IPS DF 6.9 (cell line): Measurements from ENCODE around the gene SHISA9.

Source experiments
- DNase-seq: peaks from one replicate; pipeline ENCODE4 v3.0.0-alpha.2; 2013; ENCODE audit warnings: low read depth, low spot score
- H3K27ac ChIP-seq: one replicate; pipeline ENCODE4 v1.5.1; 2013; ENCODE audit warnings: low read length, control low read depth
- H3K27me3 ChIP-seq: 2 replicates; pipeline ENCODE4 v1.6.1; 2013; ENCODE audit warnings: mild to moderate bottlenecking, low read length; ENCODE audit not compliant: control insufficient read depth, insufficient read depth
- H3K36me3 ChIP-seq: 2 replicates; pipeline ENCODE4 v1.6.1; 2013; ENCODE audit warnings: low read length; ENCODE audit not compliant: control insufficient read depth, insufficient read depth
- H3K4me1 ChIP-seq: 2 replicates; pipeline ENCODE4 v1.6.1; 2013; ENCODE audit warnings: low read length; ENCODE audit not compliant: control insufficient read depth, insufficient read depth
- H3K4me3 ChIP-seq: 2 replicates; pipeline ENCODE4 v1.5.1; 2013; ENCODE audit warnings: mild to moderate bottlenecking, low read length
- H3K9me3 ChIP-seq: 2 replicates; pipeline ENCODE4 v1.6.1; 2013; ENCODE audit warnings: low read length, inconsistent platforms; ENCODE audit not compliant: control insufficient read depth, insufficient read depth
- WGBS: extraction: QIAGEN DNeasy Blood & Tissue Kit; methylation state at CpG from one replicate; pipeline ENCODE4 v1.1.7; 2013; ENCODE audit warnings: mixed read lengths, missing lambda C conversion rate; ENCODE audit not compliant: insufficient read length, insufficient coverage; 5-methylcytosine and 5-hydroxymethylcytosine counted together

The SHISA9 gene

DNA sequence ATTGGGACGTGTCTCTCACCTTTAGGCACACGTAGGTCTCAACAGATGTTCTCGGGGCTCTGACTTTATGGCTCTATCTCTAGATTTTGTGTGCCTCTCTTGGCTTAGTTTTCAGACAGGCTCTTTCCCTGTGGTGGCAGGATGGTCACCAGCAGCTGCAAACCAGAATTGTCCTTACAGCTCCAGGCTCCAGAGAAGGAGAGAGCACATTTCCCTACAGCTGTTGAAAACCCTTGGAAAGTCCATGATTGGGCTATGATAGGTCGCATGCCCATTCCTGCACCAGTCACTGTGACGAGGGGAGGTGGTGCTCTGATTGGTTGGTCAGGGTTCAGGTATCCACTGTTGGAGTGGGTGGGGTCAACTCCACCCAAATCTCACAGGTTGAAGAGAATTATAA, 41.5 kb downstream of the SHISA9 start:
- Histone ChIP-seq H3K27ac (no peak overlapping the region), H3K4me3 (no peak overlapping the region), H3K36me3 (no peaks in the 10 kb centered on the region), H3K27me3 (no peaks in the 10 kb centered on the region), H3K4me1 (peaks cover 4% of the 10 kb centered on the region), H3K9me3 (no peaks in the 10 kb centered on the region)
- WGBS: no CpG with 5 or more reads among the region's 5 CpGs
- DNase-seq: no peak

DNA sequence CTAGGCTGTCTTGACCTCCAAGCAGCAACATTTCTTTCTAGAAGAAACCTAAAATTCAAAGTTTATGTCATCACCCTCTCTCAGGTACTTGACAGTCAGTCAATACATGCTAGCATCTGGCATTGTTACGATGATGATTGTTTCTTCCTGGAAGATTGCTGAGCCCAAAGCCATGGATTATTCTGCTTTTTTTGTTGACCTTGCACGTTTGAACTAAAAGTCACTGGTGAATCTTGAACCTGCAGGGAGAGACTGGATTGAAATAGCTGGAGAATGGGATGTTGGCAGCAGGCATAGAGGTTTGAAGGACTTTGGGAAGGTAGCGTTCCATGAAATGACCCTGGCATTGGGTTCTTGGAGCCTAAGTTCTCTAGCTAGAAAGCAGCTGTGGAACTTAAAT, 42.9 kb downstream of the SHISA9 start:
- no CpG with 5 or more reads among the region's 3 CpGs for WGBS
- Histone ChIP-seq H3K4me3 (no peak overlapping the region), H3K27ac (no peak overlapping the region), H3K4me1 (peaks cover 4% of the 10 kb centered on the region), H3K36me3 (no peaks in the 10 kb centered on the region), H3K9me3 (no peaks in the 10 kb centered on the region), H3K27me3 (no peaks in the 10 kb centered on the region)
- DNase-seq: no peak

- no peaks in the 10 kb centered on the region for H3K9me3 ChIP-seq
- H3K36me3 ChIP-seq: no peaks in the 10 kb centered on the region
- no peak overlapping the region for H3K4me3 ChIP-seq
- H3K27ac ChIP-seq: no peak overlapping the region
- H3K27me3 ChIP-seq: no peaks in the 10 kb centered on the region
- WGBS: no CpG with 5 or more reads among the region's 1 CpG
- H3K4me1 ChIP-seq: 0 out of 2 replicates have a peak, but pooled peaks cover 1% of the 10 kb centered on the region
- no peak for DNase-seq
These were observed 50.0 kb downstream of the SHISA9 start for GRCh38 chr16:12951392-12951791.

- Histone ChIP-seq H3K27ac (no peak overlapping the region), H3K4me1 (0 out of 2 replicates have a peak, but pooled peaks cover 1% of the 10 kb centered on the region), H3K4me3 (no peak overlapping the region), H3K27me3 (no peaks in the 10 kb centered on the region), H3K36me3 (no peaks in the 10 kb centered on the region), H3K9me3 (no peaks in the 10 kb centered on the region)
- no peak for DNase-seq
- no CpG with 5 or more reads among the region's 4 CpGs for WGBS
These were observed 50.6 kb downstream of the SHISA9 start for GRCh38 chr16:12951976-12952375.

- Histone ChIP-seq H3K4me1 (no peaks in the 10 kb centered on the region), H3K36me3 (no peaks in the 10 kb centered on the region), H3K4me3 (no peak overlapping the region), H3K9me3 (no peaks in the 10 kb centered on the region), H3K27me3 (no peaks in the 10 kb centered on the region), H3K27ac (no peak overlapping the region)
- no peak for DNase-seq
These were observed 57.0 kb downstream of the SHISA9 start for GRCh38 chr16:12958366-12958765.

DNA sequence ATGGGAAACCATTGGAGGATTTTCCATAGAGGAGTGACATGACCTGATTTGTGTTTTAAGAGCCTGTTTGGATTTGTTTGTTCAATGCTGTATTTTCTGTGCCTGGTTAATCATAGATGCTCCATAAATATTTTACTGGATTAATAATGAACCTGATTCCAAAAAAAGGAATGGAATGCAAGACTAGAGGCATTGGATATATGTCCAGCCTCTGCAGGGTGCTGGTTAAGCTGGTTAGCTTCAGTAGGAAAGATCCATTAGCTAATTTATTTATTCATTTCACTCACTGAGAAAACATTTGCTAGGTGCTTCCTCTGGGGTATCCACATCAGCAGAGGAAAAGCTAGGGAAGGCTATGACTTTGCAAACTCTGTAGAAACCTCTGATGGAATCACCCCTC, 57.7 kb downstream of the SHISA9 start:
- H3K27me3 ChIP-seq: no peaks in the 10 kb centered on the region
- no peaks in the 10 kb centered on the region for H3K9me3 ChIP-seq
- no peaks in the 10 kb centered on the region for H3K4me1 ChIP-seq
- H3K36me3 ChIP-seq: no peaks in the 10 kb centered on the region
- DNase-seq: no peak
- no peak overlapping the region for H3K4me3 ChIP-seq
- H3K27ac ChIP-seq: no peak overlapping the region

DNA sequence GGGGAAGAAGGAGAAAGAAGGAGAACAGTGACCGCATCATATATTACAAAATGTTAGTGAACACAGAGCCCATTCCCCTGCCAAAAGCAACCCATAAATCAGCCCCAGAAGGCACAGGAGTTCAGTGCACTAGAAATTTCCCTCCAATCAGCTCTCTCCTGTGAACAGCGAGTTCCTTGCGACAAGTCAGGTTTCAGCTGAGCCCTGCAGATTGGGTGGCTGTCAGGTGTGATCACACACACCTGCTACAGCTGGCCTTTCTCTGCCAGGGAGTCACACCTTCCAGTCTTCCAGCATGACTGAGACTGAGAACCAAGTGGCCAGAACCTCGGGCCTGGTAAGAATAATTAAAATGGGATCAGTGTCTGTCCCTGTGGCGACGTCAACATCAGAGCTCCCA, 60.2 kb downstream of the SHISA9 start:
- Histone ChIP-seq H3K4me1 (no peaks in the 10 kb centered on the region), H3K4me3 (no peak overlapping the region), H3K27ac (no peak overlapping the region), H3K36me3 (no peaks in the 10 kb centered on the region), H3K9me3 (no peaks in the 10 kb centered on the region), H3K27me3 (no peaks in the 10 kb centered on the region)
- WGBS: no CpG with 5 or more reads among the region's 6 CpGs
- DNase-seq: no peak

- Histone ChIP-seq H3K27ac (no peak overlapping the region), H3K4me1 (no peaks in the 10 kb centered on the region), H3K4me3 (no peak overlapping the region), H3K9me3 (no peaks in the 10 kb centered on the region), H3K36me3 (no peaks in the 10 kb centered on the region), H3K27me3 (no peaks in the 10 kb centered on the region)
- no peak for DNase-seq
- no CpG with 5 or more reads among the region's 2 CpGs for WGBS
These were observed 63.1 kb downstream of the SHISA9 start for GRCh38 chr16:12964461-12964860.

GRCh38 chr16:12965274-12965804, 63.9 kb downstream of the SHISA9 start:
- Histone ChIP-seq H3K4me1 (no peaks in the 10 kb centered on the region), H3K27me3 (no peaks in the 10 kb centered on the region), H3K9me3 (no peaks in the 10 kb centered on the region), H3K36me3 (no peaks in the 10 kb centered on the region), H3K27ac (no peak overlapping the region), H3K4me3 (no peak overlapping the region)
- WGBS: no CpG with 5 or more reads among the region's 7 CpGs
- no peak for DNase-seq

- Histone ChIP-seq H3K9me3 (no peaks in the 10 kb centered on the region), H3K36me3 (no peaks in the 10 kb centered on the region), H3K27ac (no peak overlapping the region), H3K27me3 (no peaks in the 10 kb centered on the region), H3K4me3 (no peak overlapping the region), H3K4me1 (peaks cover 2% of the 10 kb centered on the region; the same call in 1 of the 2 replicates)
- DNase-seq: no peak
- WGBS: no CpG with 5 or more reads among the region's 2 CpGs
These were observed 69.8 kb downstream of the SHISA9 start for GRCh38 chr16:12971241-12971640.

GRCh38 chr16:12972246-12972645, 70.8 kb downstream of the SHISA9 start:
- WGBS: no CpG with 5 or more reads among the region's 3 CpGs
- no peaks in the 10 kb centered on the region for H3K27me3 ChIP-seq
- H3K9me3 ChIP-seq: no peaks in the 10 kb centered on the region
- peaks cover 2% of the 10 kb centered on the region; the same call in 1 of the 2 replicates for H3K4me1 ChIP-seq
- no peak for DNase-seq
- no peak overlapping the region for H3K4me3 ChIP-seq
- no peak overlapping the region for H3K27ac ChIP-seq
- no peaks in the 10 kb centered on the region for H3K36me3 ChIP-seq
